DND-41 (cell line): ENCODE results near the gene SPNS1.
"Not testable (repeated sequence)": the region's sequence is repeated elsewhere in the genome, so short reads cannot be mapped to it uniquely, and the experiment has no call there.

ENCODE experiments used
- ATAC-seq: fragments of 200-7000 bp; cut with Tn5 transposase; 3 replicates; pipeline ENCODE4 v1.9.1; 2021; ENCODE audit warnings: low read depth; ENCODE audit not compliant: insufficient read depth
- DNase-seq: peaks from one replicate; pipeline ENCODE4 v3.0.0-alpha.2; 2020
- H2AFZ ChIP-seq: 2 replicates; pipeline ENCODE4 v1.6.0; 2012; ENCODE audit warnings: low read depth, low read length
- H3K27ac ChIP-seq: 2 replicates; pipeline ENCODE4 v1.5.1; 2012; ENCODE audit warnings: low read length, inconsistent platforms
- H3K27me3 ChIP-seq: fragments of 200-600 bp; sonication (generic); 2 replicates; pipeline ENCODE4 v1.6.0; 2012; ENCODE audit warnings: low read length, mild to moderate bottlenecking, inconsistent platforms; ENCODE audit not compliant: insufficient read depth, poor library complexity
- H3K36me3 ChIP-seq: 2 replicates; pipeline ENCODE4 v1.5.1; 2012; ENCODE audit warnings: low read length, inconsistent platforms; ENCODE audit not compliant: insufficient read depth
- H3K4me1 ChIP-seq: 2 replicates; pipeline ENCODE4 v1.5.1; 2012; ENCODE audit warnings: mild to moderate bottlenecking, low read length; ENCODE audit not compliant: insufficient read depth
- H3K4me2 ChIP-seq: 2 replicates; pipeline ENCODE4 v1.6.0; 2012; ENCODE audit warnings: mild to moderate bottlenecking, moderate library complexity, low read length, inconsistent platforms; ENCODE audit not compliant: insufficient read depth
- H3K4me3 ChIP-seq, 2 experiments: fragments of 200-600 bp in 1 of 2; shearing (Covaris generic) in 1 of 2; 2 replicates each; pipeline ENCODE4 v1.5.1; 2012 to 2016; ENCODE audit warnings: inconsistent platforms in 2 of 2, low read length in 2 of 2, mild to moderate bottlenecking in 2 of 2, low read depth in 1 of 2, moderate library complexity in 1 of 2
- H3K79me2 ChIP-seq: 2 replicates; pipeline ENCODE4 v1.6.0; 2012; ENCODE audit warnings: low read length, inconsistent platforms; ENCODE audit not compliant: insufficient read depth
- H3K9ac ChIP-seq: 2 replicates; pipeline ENCODE4 v1.6.0; 2012; ENCODE audit warnings: low read depth, mild to moderate bottlenecking, inconsistent platforms, low read length, moderate library complexity
- H3K9me3 ChIP-seq: 2 replicates; pipeline ENCODE4 v1.5.1; 2012; ENCODE audit warnings: low read length, moderate library complexity, mild to moderate bottlenecking, inconsistent platforms; ENCODE audit not compliant: insufficient read depth, severe bottlenecking
- H4K20me1 ChIP-seq: 2 replicates; pipeline ENCODE4 v1.6.0; 2012; ENCODE audit warnings: low read length; ENCODE audit not compliant: insufficient read depth
- EZH2 ChIP-seq: IDR thresholded peaks from 3 replicates; pipeline ENCODE4 v1.6.1; 2012; ENCODE audit warnings: borderline replicate concordance, low read depth, mild to moderate bottlenecking, moderate library complexity, low read length, inconsistent platforms; ENCODE audit not compliant: severe bottlenecking
- TF ChIP-seq, protein P1 (sequence below): IDR thresholded peaks from 2 replicates; pipeline ENCODE4 v1.5.1; 2012; ENCODE audit warnings: borderline replicate concordance, low read length, moderate library complexity, mild to moderate bottlenecking; ENCODE audit not compliant: poor library complexity, severe bottlenecking; ENCODE audit errors: extremely low read depth

The SPNS1 gene

DNA sequence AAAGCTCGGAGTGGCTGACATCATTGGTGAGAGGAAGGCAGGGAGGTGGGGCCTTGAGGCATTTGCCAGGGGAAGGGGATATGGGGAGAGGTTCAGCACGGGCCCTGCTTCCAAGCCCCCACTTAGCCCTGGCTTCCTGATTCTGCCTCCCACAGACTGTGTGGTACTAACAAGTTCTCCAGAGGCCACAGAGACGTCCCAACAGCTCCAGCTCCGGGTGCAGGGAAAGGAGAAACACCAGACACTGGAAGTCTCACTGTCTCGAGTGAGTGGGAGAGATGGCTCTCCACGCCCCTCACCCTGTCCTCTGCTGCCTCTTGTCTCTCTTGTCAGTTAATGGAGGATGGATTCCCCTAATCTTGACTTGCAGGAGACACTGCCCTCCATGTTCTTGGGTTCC is 15.7 kb upstream of the SPNS1 start:
- Histone ChIP-seq H3K79me2 (peaks cover 28% of the 10 kb centered on the region), H2AFZ (no peak overlapping the region), H3K27ac (no peak overlapping the region), H3K9ac (no peak overlapping the region), H3K4me3 (no peak overlapping the region), H3K36me3 (peaks cover 93% of the 10 kb centered on the region), H3K4me2 (no peak overlapping the region), H3K9me3 (no peaks in the 10 kb centered on the region), H3K27me3 (no peaks in the 10 kb centered on the region), H3K4me1 (peaks cover 2% of the 10 kb centered on the region; the same call in 1 of the 2 replicates), H4K20me1 (peaks cover 26% of the 10 kb centered on the region; the same call in 1 of the 2 replicates)
- ATAC-seq (no peak), DNase-seq (no peak)
- TF ChIP-seq EZH2, result no peak
- TF ChIP-seq, protein P1, sequence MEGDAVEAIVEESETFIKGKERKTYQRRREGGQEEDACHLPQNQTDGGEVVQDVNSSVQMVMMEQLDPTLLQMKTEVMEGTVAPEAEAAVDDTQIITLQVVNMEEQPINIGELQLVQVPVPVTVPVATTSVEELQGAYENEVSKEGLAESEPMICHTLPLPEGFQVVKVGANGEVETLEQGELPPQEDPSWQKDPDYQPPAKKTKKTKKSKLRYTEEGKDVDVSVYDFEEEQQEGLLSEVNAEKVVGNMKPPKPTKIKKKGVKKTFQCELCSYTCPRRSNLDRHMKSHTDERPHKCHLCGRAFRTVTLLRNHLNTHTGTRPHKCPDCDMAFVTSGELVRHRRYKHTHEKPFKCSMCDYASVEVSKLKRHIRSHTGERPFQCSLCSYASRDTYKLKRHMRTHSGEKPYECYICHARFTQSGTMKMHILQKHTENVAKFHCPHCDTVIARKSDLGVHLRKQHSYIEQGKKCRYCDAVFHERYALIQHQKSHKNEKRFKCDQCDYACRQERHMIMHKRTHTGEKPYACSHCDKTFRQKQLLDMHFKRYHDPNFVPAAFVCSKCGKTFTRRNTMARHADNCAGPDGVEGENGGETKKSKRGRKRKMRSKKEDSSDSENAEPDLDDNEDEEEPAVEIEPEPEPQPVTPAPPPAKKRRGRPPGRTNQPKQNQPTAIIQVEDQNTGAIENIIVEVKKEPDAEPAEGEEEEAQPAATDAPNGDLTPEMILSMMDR, result no peak

GRCh38 chr16:28964072-28964471 is 10.5 kb upstream of the SPNS1 start:
- Histone ChIP-seq H3K27me3 (no peaks in the 10 kb centered on the region), H3K79me2 (no peaks in the 10 kb centered on the region; the same call in 1 of the 2 replicates), H2AFZ (no peak overlapping the region), H3K4me1 (no peaks in the 10 kb centered on the region), H4K20me1 (peaks cover 7% of the 10 kb centered on the region; the same call in 1 of the 2 replicates), H3K9me3 (no peaks in the 10 kb centered on the region), H3K36me3 (peaks cover 53% of the 10 kb centered on the region), H3K4me2 (no peak overlapping the region), H3K9ac (no peak overlapping the region), H3K4me3 (no peak overlapping the region), H3K27ac (no peak overlapping the region)
- ATAC-seq (no peak), DNase-seq (no peak)
- TF ChIP-seq, protein P1, result no peak
- no peak for TF ChIP-seq EZH2

DNA sequence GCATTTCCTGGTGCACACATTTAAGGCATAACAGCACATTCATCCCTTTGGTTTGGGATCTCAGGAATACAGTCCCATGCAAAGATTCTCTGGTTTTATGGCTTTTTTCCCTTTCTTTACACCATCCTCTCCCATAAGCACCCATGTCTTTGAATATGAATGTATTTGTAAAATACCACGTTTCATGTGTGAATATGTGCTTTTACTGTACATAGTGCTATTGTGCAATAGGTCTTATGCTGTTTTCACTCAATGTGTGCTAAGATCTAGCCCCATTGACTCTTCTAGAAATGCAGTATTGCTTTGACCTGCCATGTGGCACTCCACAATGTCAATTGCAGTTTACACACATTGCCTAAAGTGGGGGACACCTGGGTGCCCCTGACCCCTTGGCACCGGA is 10.1 kb upstream of the SPNS1 start:
- Histone ChIP-seq H3K4me1 (no peaks in the 10 kb centered on the region), H3K79me2 (no peaks in the 10 kb centered on the region), H3K9ac (no peak overlapping the region), H3K27ac (no peak overlapping the region), H3K36me3 (peaks cover 49% of the 10 kb centered on the region), H3K27me3 (no peaks in the 10 kb centered on the region), H3K4me2 (no peak overlapping the region), H4K20me1 (peaks cover 7% of the 10 kb centered on the region; the same call in 1 of the 2 replicates), H2AFZ (no peak overlapping the region), H3K4me3 (no peak overlapping the region), H3K9me3 (no peaks in the 10 kb centered on the region)
- no peak for ATAC-seq
- no peak for DNase-seq
- no peak for TF ChIP-seq EZH2
- TF ChIP-seq, protein P1, result no peak

DNA sequence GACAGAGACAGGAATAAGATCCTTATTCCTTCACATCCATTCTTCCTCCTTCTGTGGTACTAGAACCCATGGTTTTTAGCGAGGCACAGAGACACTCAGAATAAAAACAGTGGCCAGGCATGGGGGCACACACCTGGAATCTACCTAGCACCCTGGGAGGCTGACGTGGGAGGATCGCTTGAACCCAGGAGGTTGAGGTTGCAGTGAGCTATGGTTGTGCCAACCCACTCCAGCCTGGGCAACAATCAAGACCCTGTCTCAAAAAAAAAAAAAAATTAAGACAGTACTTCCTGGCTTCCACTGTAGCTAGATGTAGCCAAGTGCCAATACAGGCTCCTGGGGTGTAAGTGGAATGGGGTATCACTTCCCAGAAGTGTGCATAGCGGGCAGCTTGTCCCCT is 7.4 kb upstream of the SPNS1 start:
- no peaks in the 10 kb centered on the region for H3K9me3 ChIP-seq
- H3K4me3 ChIP-seq, result no peak overlapping the region
- H3K4me1 ChIP-seq, result no peaks in the 10 kb centered on the region
- TF ChIP-seq EZH2, result no peak
- TF ChIP-seq, protein P1, result no peak
- peaks cover 28% of the 10 kb centered on the region for H3K36me3 ChIP-seq
- no peak overlapping the region for H2AFZ ChIP-seq
- H3K9ac ChIP-seq, result no peak overlapping the region
- ATAC-seq, result no peak
- H3K79me2 ChIP-seq, result no peaks in the 10 kb centered on the region
- H3K27ac ChIP-seq, result no peak overlapping the region
- H4K20me1 ChIP-seq, result peaks cover 7% of the 10 kb centered on the region; the same call in 1 of the 2 replicates
- no peaks in the 10 kb centered on the region for H3K27me3 ChIP-seq
- no peak overlapping the region for H3K4me2 ChIP-seq
- no peak for DNase-seq

GRCh38 chr16:28969696-28970095 is 4.9 kb upstream of the SPNS1 start:
- not testable (repeated sequence) for H3K9me3 ChIP-seq, H3K79me2 ChIP-seq, H4K20me1 ChIP-seq, H3K27me3 ChIP-seq, H3K4me2 ChIP-seq, H3K9ac ChIP-seq, H2AFZ ChIP-seq, H3K27ac ChIP-seq, H3K36me3 ChIP-seq, ATAC-seq, DNase-seq, H3K4me3 ChIP-seq
- H3K4me1 ChIP-seq, result peaks cover 12% of the 10 kb centered on the region
